Measurements from ENCODE around the gene CHKB.

GRCh38 chr22:50575426-50575941, 7.2 kb downstream of the CHKB start:
- TF ChIP-seq CTBP1 (IDR thresholded peaks at IDR 0.05; ENCODE audit: borderline replicate concordance) = no peak
- no peak for TF ChIP-seq FOXM1 (IDR thresholded peaks at IDR 0.05; ENCODE audit: borderline replicate concordance)

All from HEK293T (cell line).